ENCODE measurements around the gene TRAPPC3L. TPM values are rescaled to one million over a fixed set of nuclear protein-coding genes. Genes with fewer than 3 reads are reported as not detected.

TRAPPC3L gene
- total RNA-seq, 1 experiment from 2014 or later, result not detected

DNA sequence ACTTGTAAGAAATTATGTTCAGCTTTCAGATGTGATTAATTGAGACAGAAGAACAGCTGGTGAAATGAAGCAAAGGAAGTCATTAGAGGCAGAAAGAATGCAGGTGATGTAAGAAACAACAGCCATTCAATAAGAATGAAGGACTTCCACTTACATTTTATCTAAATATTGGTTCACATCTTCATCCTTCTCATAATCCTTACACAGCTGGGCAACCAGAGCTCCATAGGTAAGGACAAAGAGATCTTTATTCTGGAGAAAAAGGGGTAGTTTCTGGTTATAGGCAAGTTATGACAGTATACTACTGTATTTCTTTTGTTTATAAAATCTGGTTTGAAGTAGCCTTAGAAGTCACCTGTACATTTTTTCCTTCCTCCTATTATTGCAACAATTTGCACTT is 2.3 kb downstream of the TRAPPC3L start:
- CTCF ChIA-PET, result no interaction called here
- intact Hi-C loops (cut with micrococcal nuclease; ENCODE audit: unreplicated experiment), result no loop called here

DNA sequence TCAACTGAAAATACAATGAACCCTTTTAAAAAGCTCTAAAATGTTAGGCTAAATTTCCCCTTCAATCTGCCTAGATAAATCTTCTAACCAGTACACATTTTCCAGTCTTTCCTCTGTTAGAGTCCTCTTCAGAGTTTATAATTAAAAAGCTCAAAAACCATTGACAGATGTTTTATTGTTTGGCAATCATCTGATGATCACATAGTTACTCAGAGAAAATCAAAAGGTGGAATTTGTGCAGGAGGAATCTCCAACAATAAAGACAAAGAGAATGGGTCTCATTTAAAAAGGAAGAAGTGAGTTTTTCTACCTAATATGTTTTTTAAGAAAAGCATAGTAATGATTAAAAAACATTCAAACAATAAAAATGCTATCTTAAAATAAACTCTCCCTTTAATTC is 3.1 kb downstream of the TRAPPC3L start:
- intact Hi-C loops (cut with micrococcal nuclease; ENCODE audit: unreplicated experiment), result no loop called here
- Histone ChIP-seq H3K4me1 (ENCODE audit: control insufficient read depth, insufficient read depth, low read length) (no peaks in the 10 kb centered on the region), H3K36me3 (ENCODE audit: control insufficient read depth, insufficient read depth, low read length) (no peaks in the 10 kb centered on the region), H3K27me3 (ENCODE audit: control insufficient read depth, insufficient read depth, low read length) (peaks cover 60% of the 10 kb centered on the region), H3K27ac (ENCODE audit: low read length) (no peak overlapping the region), H3K4me3 (ENCODE audit: low read depth in 2 of 2, low read length in 2 of 2) (no peak overlapping the region), H3K9me3 (ENCODE audit: control insufficient read depth, insufficient read depth, low read depth, low read length) (no peaks in the 10 kb centered on the region)
- POLR2A ChIA-PET, result interaction anchor here (0.6 kb wide), 1 partner anchor 85 kb away, joined by 3 read pairs; no protein-coding TSS in a partner anchor
- DNase-seq (ENCODE audit: low read depth, low spot score) (no peak), ATAC-seq (no peak)
- CTCF ChIA-PET, result interaction anchor here (0.6 kb wide), 1 partner anchor 514 kb away, joined by 3 read pairs; no protein-coding TSS in a partner anchor
- BruUV-seq (replicated peaks), result no TSS peak
- in situ Hi-C loops (cut with HindIII; ENCODE audit: low pct_unique_long_range_greater_than_20kb, low sequenced_read_pairs), result no loop called here
- no peak for TF ChIP-seq TCF7L2 (IDR thresholded peaks at IDR 0.05; ENCODE audit: low read depth, low read length)
- TF ChIP-seq, protein P1, sequence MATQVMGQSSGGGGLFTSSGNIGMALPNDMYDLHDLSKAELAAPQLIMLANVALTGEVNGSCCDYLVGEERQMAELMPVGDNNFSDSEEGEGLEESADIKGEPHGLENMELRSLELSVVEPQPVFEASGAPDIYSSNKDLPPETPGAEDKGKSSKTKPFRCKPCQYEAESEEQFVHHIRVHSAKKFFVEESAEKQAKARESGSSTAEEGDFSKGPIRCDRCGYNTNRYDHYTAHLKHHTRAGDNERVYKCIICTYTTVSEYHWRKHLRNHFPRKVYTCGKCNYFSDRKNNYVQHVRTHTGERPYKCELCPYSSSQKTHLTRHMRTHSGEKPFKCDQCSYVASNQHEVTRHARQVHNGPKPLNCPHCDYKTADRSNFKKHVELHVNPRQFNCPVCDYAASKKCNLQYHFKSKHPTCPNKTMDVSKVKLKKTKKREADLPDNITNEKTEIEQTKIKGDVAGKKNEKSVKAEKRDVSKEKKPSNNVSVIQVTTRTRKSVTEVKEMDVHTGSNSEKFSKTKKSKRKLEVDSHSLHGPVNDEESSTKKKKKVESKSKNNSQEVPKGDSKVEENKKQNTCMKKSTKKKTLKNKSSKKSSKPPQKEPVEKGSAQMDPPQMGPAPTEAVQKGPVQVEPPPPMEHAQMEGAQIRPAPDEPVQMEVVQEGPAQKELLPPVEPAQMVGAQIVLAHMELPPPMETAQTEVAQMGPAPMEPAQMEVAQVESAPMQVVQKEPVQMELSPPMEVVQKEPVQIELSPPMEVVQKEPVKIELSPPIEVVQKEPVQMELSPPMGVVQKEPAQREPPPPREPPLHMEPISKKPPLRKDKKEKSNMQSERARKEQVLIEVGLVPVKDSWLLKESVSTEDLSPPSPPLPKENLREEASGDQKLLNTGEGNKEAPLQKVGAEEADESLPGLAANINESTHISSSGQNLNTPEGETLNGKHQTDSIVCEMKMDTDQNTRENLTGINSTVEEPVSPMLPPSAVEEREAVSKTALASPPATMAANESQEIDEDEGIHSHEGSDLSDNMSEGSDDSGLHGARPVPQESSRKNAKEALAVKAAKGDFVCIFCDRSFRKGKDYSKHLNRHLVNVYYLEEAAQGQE (IDR thresholded peaks at IDR 0.05; ENCODE audit: insufficient read depth in 1 of 2, low read depth in 2 of 2, low read length in 1 of 2), result no peak

More for the DNA sequence above, 2.3 kb downstream of the TRAPPC3L start:
- Histone ChIP-seq H3K4me3 (ENCODE audit: low read depth in 2 of 2, low read length in 2 of 2) (no peak overlapping the region), H3K9me3 (ENCODE audit: control insufficient read depth, insufficient read depth, low read depth, low read length) (no peaks in the 10 kb centered on the region), H3K27ac (ENCODE audit: low read length) (no peak overlapping the region), H3K4me1 (ENCODE audit: control insufficient read depth, insufficient read depth, low read length) (no peaks in the 10 kb centered on the region), H3K27me3 (ENCODE audit: control insufficient read depth, insufficient read depth, low read length) (peaks cover 59% of the 10 kb centered on the region), H3K36me3 (ENCODE audit: control insufficient read depth, insufficient read depth, low read length) (no peaks in the 10 kb centered on the region)
- TF ChIP-seq SIN3A (IDR thresholded peaks at IDR 0.05; ENCODE audit: borderline replicate concordance, insufficient read depth, low read depth, low read length) (no peak), POLR2AphosphoS5 (IDR thresholded peaks at IDR 0.05; ENCODE audit: low read depth, low read length) (no peak), TCF7L2 (IDR thresholded peaks at IDR 0.05; ENCODE audit: low read depth, low read length) (no peak)
- TF ChIP-seq, protein P1 (IDR thresholded peaks at IDR 0.05; ENCODE audit: insufficient read depth in 1 of 2, low read depth in 2 of 2, low read length in 1 of 2), result no peak
- TF ChIP-seq, protein P2, sequence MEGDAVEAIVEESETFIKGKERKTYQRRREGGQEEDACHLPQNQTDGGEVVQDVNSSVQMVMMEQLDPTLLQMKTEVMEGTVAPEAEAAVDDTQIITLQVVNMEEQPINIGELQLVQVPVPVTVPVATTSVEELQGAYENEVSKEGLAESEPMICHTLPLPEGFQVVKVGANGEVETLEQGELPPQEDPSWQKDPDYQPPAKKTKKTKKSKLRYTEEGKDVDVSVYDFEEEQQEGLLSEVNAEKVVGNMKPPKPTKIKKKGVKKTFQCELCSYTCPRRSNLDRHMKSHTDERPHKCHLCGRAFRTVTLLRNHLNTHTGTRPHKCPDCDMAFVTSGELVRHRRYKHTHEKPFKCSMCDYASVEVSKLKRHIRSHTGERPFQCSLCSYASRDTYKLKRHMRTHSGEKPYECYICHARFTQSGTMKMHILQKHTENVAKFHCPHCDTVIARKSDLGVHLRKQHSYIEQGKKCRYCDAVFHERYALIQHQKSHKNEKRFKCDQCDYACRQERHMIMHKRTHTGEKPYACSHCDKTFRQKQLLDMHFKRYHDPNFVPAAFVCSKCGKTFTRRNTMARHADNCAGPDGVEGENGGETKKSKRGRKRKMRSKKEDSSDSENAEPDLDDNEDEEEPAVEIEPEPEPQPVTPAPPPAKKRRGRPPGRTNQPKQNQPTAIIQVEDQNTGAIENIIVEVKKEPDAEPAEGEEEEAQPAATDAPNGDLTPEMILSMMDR (IDR thresholded peaks at IDR 0.05), result no peak
- DNase-seq (ENCODE audit: low read depth, low spot score) (no peak), ATAC-seq (no peak)
- BruUV-seq (replicated peaks), result no TSS peak
- POLR2A ChIA-PET, result no interaction called here
- in situ Hi-C loops (cut with HindIII; ENCODE audit: low pct_unique_long_range_greater_than_20kb, low sequenced_read_pairs), result no loop called here
